22Rv1 (cell line): ENCODE measurements around the gene PTDSS2.

Experiments
- ZFX ChIP-seq: fragments of 450-650 bp; IDR thresholded peaks from 2 replicates; pipeline ENCODE4 v1.6.1; 2017; ENCODE audit warnings: antibody characterized with exemption, borderline replicate concordance
- TF ChIP-seq, protein P1 (sequence below): fragments of 450-650 bp; IDR thresholded peaks from 2 replicates; pipeline ENCODE4 v1.5.1; 2017; ENCODE audit warnings: mild to moderate bottlenecking

DNA sequence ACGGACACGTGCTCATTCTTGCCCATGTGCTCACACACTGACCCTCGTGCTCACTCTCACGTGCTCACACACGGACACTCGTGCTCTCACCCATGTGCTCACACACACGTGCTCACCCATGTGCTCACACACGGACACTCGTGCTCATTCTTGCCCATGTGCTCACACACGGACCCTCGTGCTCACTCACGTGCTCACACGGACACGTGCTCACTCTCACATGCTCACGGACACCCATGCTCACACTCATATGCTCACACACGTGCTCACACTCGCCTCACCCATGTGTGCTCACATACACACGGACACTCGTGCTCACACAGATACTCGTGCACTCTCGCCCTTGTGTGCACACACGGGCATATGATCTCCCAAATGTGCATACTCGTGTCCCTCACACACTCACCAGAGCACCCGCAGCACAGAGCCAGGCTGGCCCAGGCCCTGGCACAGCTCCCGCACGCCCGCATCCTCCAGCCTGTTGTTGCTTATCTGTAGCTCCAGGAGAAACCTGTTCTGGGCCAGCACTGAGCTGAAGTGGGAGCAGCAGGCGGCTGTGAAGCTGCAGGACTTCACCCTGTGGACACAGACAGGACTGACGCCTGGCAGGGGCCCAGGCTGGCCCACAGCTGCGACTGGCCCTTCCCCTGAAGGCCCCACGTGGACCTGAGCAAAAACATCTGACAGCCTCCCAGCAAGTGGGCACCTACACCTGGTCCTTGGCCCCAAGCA lies 47.7 kb downstream of the PTDSS2 start:
- TF ChIP-seq, protein P1, sequence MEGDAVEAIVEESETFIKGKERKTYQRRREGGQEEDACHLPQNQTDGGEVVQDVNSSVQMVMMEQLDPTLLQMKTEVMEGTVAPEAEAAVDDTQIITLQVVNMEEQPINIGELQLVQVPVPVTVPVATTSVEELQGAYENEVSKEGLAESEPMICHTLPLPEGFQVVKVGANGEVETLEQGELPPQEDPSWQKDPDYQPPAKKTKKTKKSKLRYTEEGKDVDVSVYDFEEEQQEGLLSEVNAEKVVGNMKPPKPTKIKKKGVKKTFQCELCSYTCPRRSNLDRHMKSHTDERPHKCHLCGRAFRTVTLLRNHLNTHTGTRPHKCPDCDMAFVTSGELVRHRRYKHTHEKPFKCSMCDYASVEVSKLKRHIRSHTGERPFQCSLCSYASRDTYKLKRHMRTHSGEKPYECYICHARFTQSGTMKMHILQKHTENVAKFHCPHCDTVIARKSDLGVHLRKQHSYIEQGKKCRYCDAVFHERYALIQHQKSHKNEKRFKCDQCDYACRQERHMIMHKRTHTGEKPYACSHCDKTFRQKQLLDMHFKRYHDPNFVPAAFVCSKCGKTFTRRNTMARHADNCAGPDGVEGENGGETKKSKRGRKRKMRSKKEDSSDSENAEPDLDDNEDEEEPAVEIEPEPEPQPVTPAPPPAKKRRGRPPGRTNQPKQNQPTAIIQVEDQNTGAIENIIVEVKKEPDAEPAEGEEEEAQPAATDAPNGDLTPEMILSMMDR: no peak
- TF ChIP-seq ZFX: no peak
